Activated naive CD8-positive, alpha-beta T cell treated with anti-CD3 and anti-CD28 coated beads for 36 hours (primary cell): ENCODE data around the gene MCC. TPM values are rescaled to one million over a fixed set of nuclear protein-coding genes. Genes with fewer than 3 reads are reported as not detected.

Experiments used
- DNase-seq: peaks from one replicate; pipeline ENCODE4 v3.0.0; 2021
- H3K27ac Mint-ChIP-seq: one replicate; pipeline ENCODE4 v1.8.0; 2022; ENCODE audit warnings: mild to moderate bottlenecking, moderate library complexity, mixed read lengths
- H3K27me3 Mint-ChIP-seq: one replicate; pipeline ENCODE4 v1.8.0; 2022; ENCODE audit warnings: mild to moderate bottlenecking, mixed read lengths
- H3K36me3 Mint-ChIP-seq: one replicate; pipeline ENCODE4 v1.8.0; 2021; ENCODE audit warnings: mild to moderate bottlenecking, mixed read lengths
- H3K4me1 Mint-ChIP-seq: one replicate; pipeline ENCODE4 v1.8.0; 2021; ENCODE audit warnings: mixed read lengths
- H3K4me3 Mint-ChIP-seq: one replicate; pipeline ENCODE4 v1.8.0; 2022; ENCODE audit warnings: mild to moderate bottlenecking, moderate library complexity, mixed read lengths
- H3K9me3 Mint-ChIP-seq: one replicate; pipeline ENCODE4 v1.8.0; 2022; ENCODE audit warnings: mixed read lengths
- total RNA-seq, 2 experiments: library from RNA; stranded (reverse); gene quantifications; one replicate each; pipeline ENCODE4 v1.2.3, GENCODE V29; 2021

Gene MCC
- total RNA-seq, 2 experiments from 2014 or later = 2.4 to 2.9 TPM

GRCh38 chr5:113262674-113263073 lies 225.6 kb downstream of the MCC start:
- no peak for DNase-seq
- H3K4me1 Mint-ChIP-seq = no peaks in the 10 kb centered on the region
- H3K27me3 Mint-ChIP-seq = peaks cover 7% of the 10 kb centered on the region
- no peaks in the 10 kb centered on the region for H3K36me3 Mint-ChIP-seq
- H3K9me3 Mint-ChIP-seq = no peaks in the 10 kb centered on the region
- H3K27ac Mint-ChIP-seq = no peak overlapping the region
- no peak overlapping the region for H3K4me3 Mint-ChIP-seq

GRCh38 chr5:113259034-113259433 lies 229.2 kb downstream of the MCC start:
- Mint-ChIP-seq H3K4me3 (no peak overlapping the region), H3K27ac (no peak overlapping the region), H3K4me1 (no peaks in the 10 kb centered on the region), H3K36me3 (no peaks in the 10 kb centered on the region), H3K27me3 (peaks cover 14% of the 10 kb centered on the region), H3K9me3 (no peaks in the 10 kb centered on the region)
- DNase-seq = no peak

GRCh38 chr5:113257545-113257944 lies 230.7 kb downstream of the MCC start:
- H3K4me3 Mint-ChIP-seq = no peak overlapping the region
- no peak overlapping the region for H3K27ac Mint-ChIP-seq
- no peaks in the 10 kb centered on the region for H3K9me3 Mint-ChIP-seq
- H3K36me3 Mint-ChIP-seq = no peaks in the 10 kb centered on the region
- H3K4me1 Mint-ChIP-seq = no peaks in the 10 kb centered on the region
- no peak for DNase-seq
- H3K27me3 Mint-ChIP-seq = peaks cover 17% of the 10 kb centered on the region

- H3K4me1 Mint-ChIP-seq = no peaks in the 10 kb centered on the region
- H3K27me3 Mint-ChIP-seq = peaks cover 20% of the 10 kb centered on the region
- no peak overlapping the region for H3K27ac Mint-ChIP-seq
- H3K36me3 Mint-ChIP-seq = no peaks in the 10 kb centered on the region
- DNase-seq = no peak
- H3K9me3 Mint-ChIP-seq = no peaks in the 10 kb centered on the region
- H3K4me3 Mint-ChIP-seq = no peak overlapping the region
Observed at GRCh38 chr5:113256671-113257452, 231.4 kb downstream of the MCC start.

GRCh38 chr5:113255579-113256386 lies 232.5 kb downstream of the MCC start:
- no peak for DNase-seq
- Mint-ChIP-seq H3K4me3 (no peak overlapping the region), H3K9me3 (no peaks in the 10 kb centered on the region), H3K36me3 (no peaks in the 10 kb centered on the region), H3K27me3 (peaks cover 27% of the 10 kb centered on the region), H3K27ac (no peak overlapping the region), H3K4me1 (no peaks in the 10 kb centered on the region)

GRCh38 chr5:113255105-113255504 lies 233.1 kb downstream of the MCC start:
- Mint-ChIP-seq H3K27me3 (peaks cover 27% of the 10 kb centered on the region), H3K4me3 (no peak overlapping the region), H3K9me3 (no peaks in the 10 kb centered on the region), H3K4me1 (no peaks in the 10 kb centered on the region), H3K27ac (no peak overlapping the region), H3K36me3 (no peaks in the 10 kb centered on the region)
- no peak for DNase-seq

GRCh38 chr5:113253037-113253436 lies 235.2 kb downstream of the MCC start:
- Mint-ChIP-seq H3K4me1 (no peaks in the 10 kb centered on the region), H3K27ac (no peak overlapping the region), H3K36me3 (no peaks in the 10 kb centered on the region), H3K9me3 (no peaks in the 10 kb centered on the region), H3K4me3 (no peak overlapping the region), H3K27me3 (peaks cover 34% of the 10 kb centered on the region)
- no peak for DNase-seq

GRCh38 chr5:113252066-113252465 lies 236.2 kb downstream of the MCC start:
- H3K27me3 Mint-ChIP-seq = peaks cover 27% of the 10 kb centered on the region
- no peaks in the 10 kb centered on the region for H3K4me1 Mint-ChIP-seq
- H3K4me3 Mint-ChIP-seq = no peak overlapping the region
- H3K9me3 Mint-ChIP-seq = no peaks in the 10 kb centered on the region
- DNase-seq = no peak
- H3K36me3 Mint-ChIP-seq = no peaks in the 10 kb centered on the region
- no peak overlapping the region for H3K27ac Mint-ChIP-seq

- Mint-ChIP-seq H3K27ac (no peak overlapping the region), H3K36me3 (no peaks in the 10 kb centered on the region), H3K4me1 (peaks cover 7% of the 10 kb centered on the region), H3K27me3 (peaks cover 25% of the 10 kb centered on the region), H3K4me3 (no peak overlapping the region), H3K9me3 (no peaks in the 10 kb centered on the region)
- DNase-seq = no peak
Observed at GRCh38 chr5:113250341-113250953, 237.8 kb downstream of the MCC start.

- H3K27me3 Mint-ChIP-seq = peaks cover 25% of the 10 kb centered on the region
- no peak overlapping the region for H3K4me3 Mint-ChIP-seq
- DNase-seq = no peak
- H3K4me1 Mint-ChIP-seq = peaks cover 7% of the 10 kb centered on the region
- H3K9me3 Mint-ChIP-seq = no peaks in the 10 kb centered on the region
- H3K27ac Mint-ChIP-seq = no peak overlapping the region
- no peaks in the 10 kb centered on the region for H3K36me3 Mint-ChIP-seq
Observed at GRCh38 chr5:113249206-113249605, 239.0 kb downstream of the MCC start.

- H3K27ac Mint-ChIP-seq = no peak overlapping the region
- no peaks in the 10 kb centered on the region for H3K36me3 Mint-ChIP-seq
- DNase-seq = no peak
- H3K9me3 Mint-ChIP-seq = no peaks in the 10 kb centered on the region
- H3K27me3 Mint-ChIP-seq = peaks cover 15% of the 10 kb centered on the region
- peaks cover 7% of the 10 kb centered on the region for H3K4me1 Mint-ChIP-seq
- no peak overlapping the region for H3K4me3 Mint-ChIP-seq
Observed at GRCh38 chr5:113246361-113246870, 241.8 kb downstream of the MCC start.

GRCh38 chr5:113245427-113246225 lies 242.6 kb downstream of the MCC start:
- Mint-ChIP-seq H3K27me3 (peaks cover 10% of the 10 kb centered on the region), H3K9me3 (no peaks in the 10 kb centered on the region), H3K4me1 (peaks cover 7% of the 10 kb centered on the region), H3K27ac (no peak overlapping the region), H3K36me3 (no peaks in the 10 kb centered on the region), H3K4me3 (no peak overlapping the region)
- DNase-seq = no peak

- H3K27ac Mint-ChIP-seq = no peak overlapping the region
- H3K27me3 Mint-ChIP-seq = peaks cover 10% of the 10 kb centered on the region
- no peaks in the 10 kb centered on the region for H3K9me3 Mint-ChIP-seq
- DNase-seq = no peak
- no peak overlapping the region for H3K4me3 Mint-ChIP-seq
- peaks cover 7% of the 10 kb centered on the region for H3K4me1 Mint-ChIP-seq
- no peaks in the 10 kb centered on the region for H3K36me3 Mint-ChIP-seq
Observed at GRCh38 chr5:113244966-113245365, 243.3 kb downstream of the MCC start.

GRCh38 chr5:113243349-113243664 lies 244.9 kb downstream of the MCC start:
- peaks cover 6% of the 10 kb centered on the region for H3K27me3 Mint-ChIP-seq
- peaks cover 7% of the 10 kb centered on the region for H3K4me1 Mint-ChIP-seq
- no peak overlapping the region for H3K27ac Mint-ChIP-seq

More at GRCh38 chr5:113243349-113243664, 244.9 kb downstream of the MCC start:
- H3K4me3 Mint-ChIP-seq = no peak overlapping the region
- H3K9me3 Mint-ChIP-seq = no peaks in the 10 kb centered on the region
- no peak for DNase-seq
- H3K36me3 Mint-ChIP-seq = no peaks in the 10 kb centered on the region
